HCT116 (cell line): Measurements from ENCODE around the gene ARHGEF17. TPM values are rescaled to one million over a fixed set of nuclear protein-coding genes. Genes with fewer than 3 reads are reported as not detected.

Source experiments
- ATAC-seq: fragments of 200-7000 bp; cut with Tn5 transposase; 2 replicates; pipeline ENCODE4 v1.9.1; 2020; ENCODE audit warnings: mild to moderate bottlenecking, moderate library complexity
- BruUV-seq: library from RNA; stranded (reverse); fragments of 400-500 nt; replicated peaks from 2 replicates; lab custom pipeline; 2021; lab: Mats Ljungman, UMichigan
- CTCF ChIA-PET: fragments of 300-600 bp; sonication (Branson Sonifier 250); formaldehyde crosslinking; loops from one replicate; lab custom pipeline; 2021; ENCODE audit warnings: antibody characterized with exemption; lab: Charles Lee
- POLR2A ChIA-PET: fragments of 300-600, 350-600 bp; sonication (Branson Sonifier 250); formaldehyde crosslinking; loops from one replicate; lab custom pipeline; 2021; ENCODE audit warnings: antibody characterized with exemption; lab: Charles Lee
- RAD21 ChIA-PET, 2 experiments: fragments of 300-600 bp; sonication (Branson Sonifier 250); formaldehyde crosslinking; loops; one replicate each; lab custom pipeline; 2023; ENCODE audit warnings: low total read pairs in 2 of 2; ENCODE audit not compliant: uncharacterized antibody in 2 of 2, unreplicated experiment in 2 of 2, low non-redundant PET in 1 of 2; lab: Charles Lee
- DNase-seq: peaks from one replicate; pipeline ENCODE4 v3.0.0-alpha.2; 2010; ENCODE audit warnings: low read depth, low spot score
- H2AFZ ChIP-seq: fragments of 200-600 bp; shearing (Covaris generic), sonication (generic); 2 replicates; pipeline ENCODE4 v1.6.1; 2017; ENCODE audit warnings: low read depth, mixed run types, mixed read lengths, antibody characterized with exemption, low read length; ENCODE audit not compliant: poor library complexity, severe bottlenecking
- H3K27ac ChIP-seq: 2 replicates; pipeline ENCODE4 v1.5.1; 2012; ENCODE audit warnings: low read depth, low read length
- H3K27me3 ChIP-seq: fragments of 200-600 bp; sonication (generic); 2 replicates; pipeline ENCODE4 v1.6.1; 2016; ENCODE audit warnings: mixed run types, low read length, mixed read lengths; ENCODE audit not compliant: insufficient read depth
- H3K36me3 ChIP-seq, 2 experiments: fragments of 200-500 bp in 1 of 2; fragments of 200-600 bp in 1 of 2; sonication (Bioruptor generic) in 1 of 2; sonication (generic) in 1 of 2; 2 replicates each; pipeline versions ENCODE4 v1.5.1 to v1.6.1; 2014 to 2016; ENCODE audit warnings: low read length in 2 of 2, inconsistent platforms in 1 of 2, mixed read lengths in 1 of 2, mixed run types in 1 of 2; ENCODE audit not compliant: insufficient read depth in 2 of 2, control insufficient read depth in 1 of 2
- H3K4me1 ChIP-seq, 2 experiments: fragments of 200-600 bp in 1 of 2; sonication (generic) in 1 of 2; 2 replicates each; pipeline versions ENCODE4 v1.5.1 to v1.6.1; 2012 to 2017; ENCODE audit warnings: low read length in 2 of 2, inconsistent platforms in 1 of 2, mild to moderate bottlenecking in 1 of 2, mixed read lengths in 1 of 2, mixed run types in 1 of 2, moderate library complexity in 1 of 2; ENCODE audit not compliant: insufficient read depth in 2 of 2, control insufficient read depth in 1 of 2
- H3K4me2 ChIP-seq: fragments of 200-600 bp; sonication (generic); 2 replicates; pipeline ENCODE4 v1.6.1; 2017; ENCODE audit warnings: mixed run types, low read length, mixed read lengths
- H3K4me3 ChIP-seq, 2 experiments: fragments of 200-600 bp in 1 of 2; sonication (generic) in 1 of 2; replicated peaks in 1 of 2; 2 replicates each; pipeline ENCODE4 v1.5.1; 2011 to 2016; ENCODE audit warnings: low read length in 2 of 2, control low read depth in 1 of 2, low read depth in 1 of 2, mild to moderate bottlenecking in 1 of 2, mixed read lengths in 1 of 2, mixed run types in 1 of 2
- H3K79me2 ChIP-seq: fragments of 200-600 bp; sonication (generic); 2 replicates; pipeline ENCODE4 v1.6.1; 2017; ENCODE audit warnings: mild to moderate bottlenecking, mixed run types, low read length, moderate library complexity, mixed read lengths; ENCODE audit not compliant: insufficient read depth
- H3K9ac ChIP-seq: fragments of 200-600 bp; sonication (generic); 2 replicates; pipeline ENCODE4 v1.6.1; 2016; ENCODE audit warnings: low read length, mixed read lengths
- H3K9me2 ChIP-seq: fragments of 200-600 bp; sonication (generic), shearing (Covaris generic); 2 replicates; pipeline ENCODE4 v1.6.1; 2017; ENCODE audit warnings: mixed run types, mild to moderate bottlenecking, moderate library complexity; ENCODE audit not compliant: insufficient read depth
- H3K9me3 ChIP-seq, 2 experiments: fragments of 200-500 bp in 1 of 2; fragments of 200-600 bp in 1 of 2; sonication (Bioruptor generic) in 1 of 2; sonication (generic) in 1 of 2; 2 replicates each; pipeline ENCODE4 v1.6.1; 2014 to 2017; ENCODE audit warnings: low read length in 2 of 2, mixed read lengths in 2 of 2, inconsistent platforms in 1 of 2, low read depth in 1 of 2, mild to moderate bottlenecking in 1 of 2, mixed run types in 1 of 2, moderate library complexity in 1 of 2; ENCODE audit not compliant: control insufficient read depth in 1 of 2, insufficient read depth in 1 of 2
- H4K20me1 ChIP-seq: fragments of 200-600 bp; sonication (generic), shearing (Covaris generic); 2 replicates; pipeline ENCODE4 v1.6.1; 2017; ENCODE audit warnings: mixed run types, mild to moderate bottlenecking, moderate library complexity; ENCODE audit not compliant: insufficient read depth
- CBX3 ChIP-seq: IDR thresholded peaks from 2 replicates; pipeline ENCODE4 v1.6.1; 2012; ENCODE audit warnings: low read depth
- CEBPB ChIP-seq: IDR thresholded peaks from 2 replicates; pipeline ENCODE4 v1.6.1; 2012; ENCODE audit warnings: low read depth
- EGR1 ChIP-seq: IDR thresholded peaks from 2 replicates; pipeline ENCODE4 v1.6.1; 2012; ENCODE audit warnings: low read depth
- EZH2 ChIP-seq: fragments of 200-600 bp; sonication (generic); IDR thresholded peaks from 2 replicates; pipeline ENCODE4 v1.6.1; 2017; ENCODE audit warnings: antibody characterized with exemption, mixed run types
- EZH2phosphoT487 ChIP-seq: fragments of 200-600 bp; IDR thresholded peaks from 2 replicates; pipeline ENCODE4 v1.6.1; 2018; ENCODE audit warnings: antibody characterized with exemption, borderline replicate concordance
- FOSL1 ChIP-seq: IDR thresholded peaks from 2 replicates; pipeline ENCODE4 v1.6.1; 2012; ENCODE audit warnings: low read depth
- JUND ChIP-seq: IDR thresholded peaks from 2 replicates; pipeline ENCODE4 v1.6.1; 2012
- POLR2A ChIP-seq: IDR thresholded peaks from 2 replicates; pipeline ENCODE4 v1.7.0; 2011; ENCODE audit warnings: borderline replicate concordance; ENCODE audit not compliant: insufficient read depth, insufficient read length; ENCODE audit errors: extremely low read depth
- POLR2AphosphoS5 ChIP-seq: IDR thresholded peaks from 2 replicates; pipeline ENCODE4 v1.6.1; 2011; ENCODE audit warnings: mild to moderate bottlenecking, low read depth, low read length, moderate library complexity
- RAD21 ChIP-seq: IDR thresholded peaks from 2 replicates; pipeline ENCODE4 v1.6.1; 2012; ENCODE audit warnings: low read depth, mild to moderate bottlenecking
- REST ChIP-seq: IDR thresholded peaks from 2 replicates; pipeline ENCODE4 v1.6.1; 2012; ENCODE audit warnings: low read depth
- SRF ChIP-seq: IDR thresholded peaks from 2 replicates; pipeline ENCODE4 v1.6.1; 2012; ENCODE audit warnings: low read depth
- TCF7L2 ChIP-seq: IDR thresholded peaks from 2 replicates; pipeline ENCODE4 v1.7.0; 2011; ENCODE audit warnings: borderline replicate concordance, inconsistent platforms; ENCODE audit not compliant: insufficient read depth, insufficient read length; ENCODE audit errors: extremely low read depth
- ZBTB33 ChIP-seq: IDR thresholded peaks from 2 replicates; pipeline ENCODE4 v1.6.1; 2011; ENCODE audit warnings: mild to moderate bottlenecking, low read length, moderate library complexity; ENCODE audit not compliant: insufficient replicate concordance; ENCODE audit errors: extremely low read depth
- ZNF274 ChIP-seq: fragments of 200-500 bp; sonication (Bioruptor generic); IDR thresholded peaks from 2 replicates; pipeline ENCODE4 v1.6.1; 2014; ENCODE audit warnings: mild to moderate bottlenecking, low read depth, low read length, inconsistent platforms
- intact Hi-C: fragments of 100-400 bp; cut with micrococcal nuclease; formaldehyde crosslinking; loops from 2 replicates; pipeline ENCODE4 v1.10.0; 2022
- total RNA-seq: library from RNA; stranded (reverse); gene quantifications from one replicate; pipeline ENCODE4 v1.2.1, GENCODE V29; 2021; ENCODE audit not compliant: unreplicated experiment

Gene ARHGEF17
- total RNA-seq, 1 experiment from 2014 or later, result 18.2 TPM

- TF ChIP-seq CEBPB (no peak), SRF (no peak), CBX3 (no peak), RAD21 (no peak)
These were observed 108.0 kb downstream of the ARHGEF17 start (continued) for GRCh38 chr11:73415854-73416615.

- ChIA-PET RAD21 (no interaction called here), POLR2A (no interaction called here), CTCF (no interaction called here)
- no peak overlapping the region for H2AFZ ChIP-seq
- no peaks in the 10 kb centered on the region for H3K27me3 ChIP-seq
- no peak for ATAC-seq
- peaks cover 0 to 7% of the 10 kb centered on the region in 2 experiments; a peak in 1 of 4 replicates for H3K4me1 ChIP-seq
- no peak overlapping the region for H3K27ac ChIP-seq
- DNase-seq, result no peak
- TF ChIP-seq REST (no peak), POLR2A (no peak), POLR2AphosphoS5 (no peak), ZNF274 (no peak), FOSL1 (no peak), SRF (no peak), ZBTB33 (no peak), JUND (no peak), EZH2phosphoT487 (no peak), TCF7L2 (no peak), EZH2 (no peak), EGR1 (no peak)
- H3K79me2 ChIP-seq, result no peaks in the 10 kb centered on the region
- no TSS peak for BruUV-seq
- H3K9ac ChIP-seq, result no peak overlapping the region
- no peaks in the 10 kb centered on the region for H3K9me2 ChIP-seq
- H3K36me3 ChIP-seq, result no peaks in the 10 kb centered on the region
- no peak overlapping the region for H3K4me3 ChIP-seq
- H3K4me2 ChIP-seq, result no peak overlapping the region
- intact Hi-C loops, result no loop called here
- no peaks in the 10 kb centered on the region for H3K9me3 ChIP-seq
- no peaks in the 10 kb centered on the region for H4K20me1 ChIP-seq
These were observed 108.7 kb downstream of the ARHGEF17 start for GRCh38 chr11:73416786-73417185.
